ENCODE measurements around the gene ARHGEF12.

ARHGEF12 gene

GRCh38 chr11:120404495-120404894 lies 68.3 kb downstream of the ARHGEF12 start:
- TF ChIP-seq YY1 (IDR thresholded peaks at IDR 0.05; ENCODE audit: low read depth) = no peak
- no peak for TF ChIP-seq TEAD4 (IDR thresholded peaks at IDR 0.05)
- TF ChIP-seq NFIC (IDR thresholded peaks at IDR 0.05) = no peak

DNA sequence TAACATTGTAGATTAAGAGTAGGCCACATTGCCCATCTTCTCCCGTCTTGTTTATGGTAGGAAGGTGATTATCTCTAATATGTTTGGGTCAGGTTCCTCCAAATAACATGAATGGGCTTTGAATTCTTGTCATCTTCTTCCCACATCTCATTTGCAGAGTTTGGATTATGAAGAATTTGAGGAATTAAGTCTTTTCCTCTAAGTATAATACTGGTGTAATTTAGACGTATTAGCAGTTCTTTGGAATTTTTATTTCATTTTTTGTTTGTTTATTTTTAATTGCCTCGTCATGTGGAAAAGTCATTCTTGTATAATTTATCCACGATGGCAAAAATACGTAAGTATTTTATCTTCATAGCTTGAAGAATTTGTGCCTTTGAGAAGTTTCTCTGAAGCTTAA lies 73.4 kb downstream of the ARHGEF12 start:
- TF ChIP-seq CEBPB (IDR thresholded peaks at IDR 0.05) (no peak), TCF12 (IDR thresholded peaks at IDR 0.05; ENCODE audit: low read depth) (no peak), REST (IDR thresholded peaks at IDR 0.05; ENCODE audit: low read depth) (no peak), MAX (IDR thresholded peaks at IDR 0.05) (no peak)
- TF ChIP-seq, protein P1, sequence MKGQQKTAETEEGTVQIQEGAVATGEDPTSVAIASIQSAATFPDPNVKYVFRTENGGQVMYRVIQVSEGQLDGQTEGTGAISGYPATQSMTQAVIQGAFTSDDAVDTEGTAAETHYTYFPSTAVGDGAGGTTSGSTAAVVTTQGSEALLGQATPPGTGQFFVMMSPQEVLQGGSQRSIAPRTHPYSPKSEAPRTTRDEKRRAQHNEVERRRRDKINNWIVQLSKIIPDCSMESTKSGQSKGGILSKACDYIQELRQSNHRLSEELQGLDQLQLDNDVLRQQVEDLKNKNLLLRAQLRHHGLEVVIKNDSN (IDR thresholded peaks at IDR 0.05) = no peak

DNA sequence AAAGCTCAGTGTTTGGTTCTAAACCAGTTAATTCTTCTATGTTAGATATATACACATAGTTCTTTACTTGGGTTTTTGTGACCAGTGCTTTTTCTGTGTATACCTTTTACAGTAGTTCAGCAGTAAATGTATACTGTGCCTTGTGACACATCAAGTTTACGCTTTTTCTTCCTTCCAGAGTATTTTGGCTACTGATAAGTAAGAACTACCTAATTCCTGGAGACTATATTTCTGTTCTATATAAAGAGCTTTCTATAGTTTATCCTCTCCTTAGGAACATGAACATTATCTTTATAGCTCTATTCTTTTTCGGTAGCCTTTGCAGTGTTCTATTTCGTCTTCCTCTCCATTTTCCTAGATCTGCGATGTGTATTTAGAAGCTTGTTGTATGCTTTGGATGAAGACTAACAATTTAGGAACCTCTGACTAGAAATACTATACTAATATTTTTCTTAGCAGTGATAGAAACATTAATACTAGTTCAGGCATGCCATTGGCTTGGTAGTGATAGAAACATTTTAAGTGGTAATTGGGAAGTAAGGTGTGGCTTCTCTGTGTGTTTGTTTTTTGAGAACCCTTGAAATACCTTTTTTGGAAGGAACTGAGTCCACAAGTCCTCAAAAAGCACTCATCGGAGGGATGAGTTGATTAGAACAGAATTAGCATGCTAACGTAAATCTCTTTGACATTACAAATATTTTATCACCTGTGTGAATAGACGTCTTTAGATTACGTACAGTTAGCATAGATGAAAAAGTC lies 74.6 kb downstream of the ARHGEF12 start:
- TF ChIP-seq EGR1 (IDR thresholded peaks at IDR 0.05) = no peak

- TF ChIP-seq EGR1 (IDR thresholded peaks at IDR 0.05) (no peak), TEAD4 (IDR thresholded peaks at IDR 0.05) (no peak), MAX (IDR thresholded peaks at IDR 0.05) (no peak), TAF1 (IDR thresholded peaks at IDR 0.05; ENCODE audit: low read depth) (no peak), CREB1 (IDR thresholded peaks at IDR 0.05; ENCODE audit: low read depth) (no peak)
Measured at GRCh38 chr11:120413480-120413879, 77.3 kb downstream of the ARHGEF12 start.

DNA sequence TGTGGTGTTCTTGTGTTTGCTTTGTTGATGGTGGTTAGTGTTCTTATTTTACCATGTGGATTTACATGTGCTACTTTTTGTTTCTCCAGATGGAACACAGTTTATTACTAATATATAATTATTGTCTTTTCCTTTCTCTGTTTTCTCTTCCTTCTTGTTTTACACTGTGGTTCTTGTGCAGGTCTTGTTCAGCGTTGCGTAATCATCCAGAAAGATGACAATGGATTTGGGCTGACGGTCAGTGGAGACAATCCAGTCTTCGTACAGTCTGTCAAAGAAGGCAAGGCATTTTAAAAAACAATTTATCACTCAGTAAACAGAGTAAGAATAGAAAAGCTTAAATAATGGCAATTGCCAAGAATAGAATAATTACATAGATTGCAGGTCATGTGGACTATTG lies 84.4 kb downstream of the ARHGEF12 start:
- TF ChIP-seq CEBPB (IDR thresholded peaks at IDR 0.05) = peak; percentile 79
- no peak for TF ChIP-seq CREB1 (IDR thresholded peaks at IDR 0.05; ENCODE audit: low read depth)

DNA sequence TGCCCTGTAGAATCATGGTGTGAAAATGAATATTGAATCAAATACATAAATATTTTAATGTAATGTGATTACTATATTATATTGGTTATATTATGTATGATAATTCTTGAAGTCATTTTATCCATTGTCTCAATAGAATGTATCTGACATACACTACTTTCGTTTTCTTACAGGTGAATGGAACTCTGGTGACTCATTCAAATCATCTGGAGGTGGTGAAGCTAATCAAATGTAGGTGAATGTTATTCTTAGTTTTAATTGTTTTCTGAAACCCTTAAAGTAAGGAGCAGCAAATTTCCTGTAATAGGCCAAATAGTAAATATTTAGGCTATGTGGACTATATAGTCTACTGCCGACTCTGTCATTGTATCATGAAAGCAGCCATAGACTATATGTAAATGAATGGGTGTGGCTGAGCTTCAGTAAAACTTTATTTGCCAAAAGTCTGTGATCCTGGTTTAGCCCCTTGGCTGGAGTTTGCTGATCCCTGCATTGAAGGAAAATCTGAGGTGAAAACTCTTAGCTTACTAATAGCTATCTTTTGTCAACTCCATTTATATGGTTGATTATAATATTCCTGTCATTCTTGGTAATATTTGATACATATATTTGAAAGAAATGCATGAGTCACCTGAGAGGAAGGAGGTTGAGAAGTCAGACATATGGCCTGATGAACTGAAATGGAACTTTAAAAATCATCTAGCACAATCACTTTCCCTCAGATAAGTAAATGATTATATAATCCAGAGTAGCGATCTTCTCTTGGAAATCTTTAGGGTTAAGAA lies 88.2 kb downstream of the ARHGEF12 start:
- TF ChIP-seq TCF12 (IDR thresholded peaks at IDR 0.05; ENCODE audit: low read depth) (no peak), MAX (IDR thresholded peaks at IDR 0.05) (no peak), EP300 (IDR thresholded peaks at IDR 0.05; ENCODE audit: borderline replicate concordance) (no peak), CEBPB (IDR thresholded peaks at IDR 0.05) (no peak), YY1 (IDR thresholded peaks at IDR 0.05; ENCODE audit: low read depth) (no peak), TEAD4 (IDR thresholded peaks at IDR 0.05) (no peak), RAD21 (IDR thresholded peaks at IDR 0.05; ENCODE audit: low read depth) (no peak), FOXM1 (IDR thresholded peaks at IDR 0.05; ENCODE audit: borderline replicate concordance, low read depth) (no peak), TAF1 (IDR thresholded peaks at IDR 0.05; ENCODE audit: low read depth) (no peak), EGR1 (IDR thresholded peaks at IDR 0.05) (no peak), NFIC (IDR thresholded peaks at IDR 0.05) (no peak)
- TF ChIP-seq, protein P1 (IDR thresholded peaks at IDR 0.05) = no peak

DNA sequence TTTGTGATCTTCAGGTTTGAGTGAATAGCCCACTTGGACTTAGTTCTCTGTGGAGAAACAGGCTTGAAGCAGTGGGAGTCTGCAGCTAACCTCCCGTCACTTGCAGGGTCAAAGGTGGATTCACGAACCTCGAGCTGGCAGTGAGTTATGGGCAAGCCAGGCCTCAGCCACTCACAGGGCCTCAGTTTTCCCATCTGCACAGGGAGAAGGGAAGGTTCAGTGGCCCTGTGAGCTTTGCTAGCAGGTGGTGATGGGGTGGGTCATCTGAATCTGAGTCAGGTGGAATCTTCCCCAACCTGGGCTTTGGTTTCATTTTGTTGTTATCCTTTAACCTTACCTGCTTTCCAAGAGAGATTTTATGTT lies 88.7 kb downstream of the ARHGEF12 start:
- no peak for TF ChIP-seq CREB1 (IDR thresholded peaks at IDR 0.05; ENCODE audit: low read depth)
- TF ChIP-seq ZBTB7A (IDR thresholded peaks at IDR 0.05; ENCODE audit: low read depth) = no peak
- TF ChIP-seq NFIC (IDR thresholded peaks at IDR 0.05) = no peak

GRCh38 chr11:120425527-120425926 lies 89.3 kb downstream of the ARHGEF12 start:
- TF ChIP-seq MAX (IDR thresholded peaks at IDR 0.05) = no peak
- TF ChIP-seq ZBTB7A (IDR thresholded peaks at IDR 0.05; ENCODE audit: low read depth) = no peak
- no peak for TF ChIP-seq TAF1 (IDR thresholded peaks at IDR 0.05; ENCODE audit: low read depth)
- TF ChIP-seq, protein P1 (IDR thresholded peaks at IDR 0.05) = no peak
- no peak for TF ChIP-seq FOXM1 (IDR thresholded peaks at IDR 0.05; ENCODE audit: borderline replicate concordance, low read depth)
- no peak for TF ChIP-seq CREB1 (IDR thresholded peaks at IDR 0.05; ENCODE audit: low read depth)
- TF ChIP-seq YY1 (IDR thresholded peaks at IDR 0.05; ENCODE audit: low read depth) = no peak
- no peak for TF ChIP-seq TCF12 (IDR thresholded peaks at IDR 0.05; ENCODE audit: low read depth)
- no peak for TF ChIP-seq EP300 (IDR thresholded peaks at IDR 0.05; ENCODE audit: borderline replicate concordance)

Measured in Ishikawa (cell line).